ENCODE results near the gene PIK3IP1.

The PIK3IP1 gene

GRCh38 chr22:31305194-31305593 lies 12.9 kb upstream of the PIK3IP1 start:
- DNase-seq = no peak

- no peak for DNase-seq
Measured at GRCh38 chr22:31302537-31302936, 10.2 kb upstream of the PIK3IP1 start.

DNA sequence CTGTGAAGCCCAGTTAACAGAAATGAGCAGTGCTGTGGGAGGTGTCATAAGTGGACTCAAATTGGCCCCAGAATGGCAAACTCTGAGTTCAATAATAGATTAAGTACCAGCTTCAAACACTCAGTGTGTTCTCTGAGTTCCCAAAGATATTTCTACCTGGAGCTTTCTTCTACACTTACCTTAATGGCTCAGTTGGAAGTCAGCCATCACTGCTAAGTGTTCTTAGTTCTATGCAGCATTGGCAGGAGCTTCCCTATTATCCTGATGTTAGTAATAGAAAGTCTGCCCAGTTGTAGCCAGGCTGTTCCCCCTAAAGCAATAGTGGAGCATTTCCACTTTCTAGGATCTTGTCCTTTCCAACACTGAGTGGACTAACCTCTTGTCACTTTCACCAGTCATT lies 9.7 kb upstream of the PIK3IP1 start:
- no peak for DNase-seq

GRCh38 chr22:31300896-31301295 lies 8.6 kb upstream of the PIK3IP1 start:
- DNase-seq = no peak

- DNase-seq = no peak
Measured at GRCh38 chr22:31295831-31296657, 3.8 kb upstream of the PIK3IP1 start.

DNA sequence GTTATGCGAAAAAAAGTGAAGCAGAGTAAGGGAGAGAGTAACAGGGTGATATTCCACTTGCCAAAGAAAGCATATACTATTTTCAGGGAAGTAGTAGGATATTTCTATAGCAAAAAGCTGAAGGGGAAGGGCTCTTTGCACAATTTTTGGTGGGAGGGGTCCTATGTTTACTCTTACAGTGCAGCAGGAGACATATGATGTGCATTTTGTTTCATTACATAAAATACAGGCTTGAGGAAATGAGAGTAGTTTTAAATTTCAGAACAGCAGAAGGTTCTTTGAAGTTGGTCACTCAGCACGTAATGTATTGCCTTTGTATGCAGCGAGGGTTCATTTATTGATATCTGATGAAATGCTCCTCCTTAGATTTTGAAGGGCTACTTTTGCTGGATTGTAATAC lies 3.1 kb upstream of the PIK3IP1 start:
- no peak for DNase-seq

- no peak for DNase-seq
Measured at GRCh38 chr22:31291481-31292235, 630 bp downstream of the PIK3IP1 start.

DNA sequence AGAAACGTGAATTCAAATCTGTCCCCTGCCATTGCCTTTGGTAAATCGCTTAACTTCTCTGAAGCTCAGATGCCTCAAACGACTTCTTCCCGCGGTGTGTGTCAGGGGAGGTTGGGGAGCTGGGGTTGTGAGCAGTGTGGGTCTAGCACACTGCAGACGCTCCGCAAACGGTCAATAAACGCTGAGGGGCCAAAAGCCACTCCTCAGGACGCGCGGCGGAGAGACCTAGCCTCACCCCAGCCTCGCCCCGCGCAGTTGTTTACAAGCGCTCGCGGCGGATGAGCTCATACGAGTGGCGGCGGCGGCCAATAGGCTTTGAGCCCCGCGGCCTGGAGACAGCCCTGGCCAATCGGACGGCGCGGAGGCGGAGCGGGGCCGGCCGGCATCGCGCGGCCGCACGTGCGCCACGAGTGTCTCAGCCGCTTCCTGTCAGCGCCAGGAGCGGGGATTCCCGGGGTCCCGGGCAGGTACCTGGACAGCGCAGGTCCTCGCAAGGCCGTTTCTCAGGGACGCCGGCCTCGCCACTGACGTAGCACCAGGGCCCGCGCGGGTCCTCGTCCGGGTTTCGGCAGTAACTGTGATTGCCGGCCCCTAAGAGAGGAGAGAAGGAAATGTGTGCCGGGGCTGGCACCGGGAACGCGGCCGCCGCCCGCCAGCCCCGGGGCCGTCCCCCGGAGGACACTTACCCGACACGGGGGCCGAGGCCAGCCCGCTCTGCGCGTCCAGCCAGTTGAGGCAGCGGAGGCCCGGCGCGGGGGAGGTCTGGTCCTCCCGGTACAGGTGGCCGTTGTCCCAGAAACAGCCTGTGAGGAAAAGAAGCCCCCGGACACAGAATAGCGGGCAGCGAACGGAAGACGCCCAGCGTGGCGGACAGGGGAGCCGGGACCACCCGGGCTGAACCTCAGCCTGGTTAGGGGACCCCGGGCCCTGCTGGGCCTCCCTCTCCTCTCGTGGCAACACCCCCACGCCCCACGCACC lies 1.5 kb downstream of the PIK3IP1 start:
- peak; percentile 94 for DNase-seq

GRCh38 chr22:31289344-31289743 lies 2.9 kb downstream of the PIK3IP1 start:
- DNase-seq = peak; percentile 33

- no peak for DNase-seq
Measured at GRCh38 chr22:31288496-31289240, 3.6 kb downstream of the PIK3IP1 start.

GRCh38 chr22:31287818-31288495 lies 4.3 kb downstream of the PIK3IP1 start:
- no peak for DNase-seq

DNA sequence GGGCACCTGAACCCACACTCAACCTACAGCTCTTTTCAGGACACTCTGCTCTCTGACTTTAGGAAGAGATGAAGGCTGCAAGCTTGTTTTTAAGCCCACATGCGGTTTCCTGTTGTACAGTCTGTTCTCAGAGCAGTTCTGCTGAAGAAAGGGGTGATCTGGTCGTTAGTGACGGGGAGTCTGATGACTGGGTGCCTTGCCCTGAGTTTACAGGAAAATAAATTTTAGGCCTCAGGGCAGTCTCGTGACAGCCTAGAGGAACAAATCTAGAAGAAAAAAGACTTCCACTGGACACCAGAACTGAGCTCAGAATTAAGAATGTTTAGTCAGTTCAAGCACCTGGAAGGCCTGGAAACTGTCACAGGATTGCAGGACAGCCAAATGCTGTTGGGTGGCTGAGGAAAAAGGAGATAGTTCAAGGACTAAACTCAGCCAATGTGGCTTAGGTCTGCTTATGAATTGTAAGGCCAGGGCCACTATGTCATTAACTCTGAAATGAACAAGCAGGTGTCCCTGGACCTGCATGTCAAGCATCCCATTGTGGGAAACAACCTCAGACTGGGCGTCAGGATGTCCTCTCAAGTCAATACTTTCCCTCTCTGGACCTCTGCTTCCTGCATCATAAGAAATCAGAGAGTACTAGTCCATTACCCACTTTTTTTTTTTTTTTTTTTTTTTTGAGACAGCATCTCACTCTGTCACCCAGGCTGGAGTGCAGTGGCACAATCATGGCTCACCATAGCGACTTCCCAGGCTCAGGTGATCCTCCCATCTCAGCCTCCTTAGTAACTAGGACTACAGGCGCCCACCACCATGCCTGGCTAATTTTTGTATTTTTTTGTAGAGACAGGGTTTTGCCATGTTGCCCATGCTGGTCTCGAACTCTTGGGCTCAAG lies 5.7 kb downstream of the PIK3IP1 start:
- DNase-seq = peak; percentile 57

- DNase-seq = no peak
Measured at GRCh38 chr22:31284281-31285155, 7.8 kb downstream of the PIK3IP1 start.

GRCh38 chr22:31282748-31283468 lies 9.4 kb downstream of the PIK3IP1 start:
- no peak for DNase-seq

DNA sequence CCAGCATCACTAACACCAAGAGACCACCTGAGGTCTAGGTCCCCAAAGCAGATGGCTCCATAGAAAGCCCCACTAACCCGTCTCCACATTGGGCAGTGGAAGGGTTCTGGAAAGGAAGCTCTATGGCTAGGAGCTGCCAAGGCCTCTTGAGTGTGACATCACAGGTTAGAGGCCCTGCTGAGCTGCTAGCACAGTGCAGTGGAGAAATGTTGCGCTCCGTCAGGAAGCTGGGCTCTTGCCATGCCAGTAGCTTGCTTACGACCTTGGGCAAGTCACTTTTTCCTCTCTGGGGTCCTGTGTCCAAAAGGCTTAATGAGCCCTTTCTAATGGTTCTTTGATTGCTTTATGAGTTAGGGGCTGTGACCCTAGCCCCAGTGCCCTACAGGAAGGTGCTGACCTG lies 10.6 kb downstream of the PIK3IP1 start:
- DNase-seq = no peak

DNA sequence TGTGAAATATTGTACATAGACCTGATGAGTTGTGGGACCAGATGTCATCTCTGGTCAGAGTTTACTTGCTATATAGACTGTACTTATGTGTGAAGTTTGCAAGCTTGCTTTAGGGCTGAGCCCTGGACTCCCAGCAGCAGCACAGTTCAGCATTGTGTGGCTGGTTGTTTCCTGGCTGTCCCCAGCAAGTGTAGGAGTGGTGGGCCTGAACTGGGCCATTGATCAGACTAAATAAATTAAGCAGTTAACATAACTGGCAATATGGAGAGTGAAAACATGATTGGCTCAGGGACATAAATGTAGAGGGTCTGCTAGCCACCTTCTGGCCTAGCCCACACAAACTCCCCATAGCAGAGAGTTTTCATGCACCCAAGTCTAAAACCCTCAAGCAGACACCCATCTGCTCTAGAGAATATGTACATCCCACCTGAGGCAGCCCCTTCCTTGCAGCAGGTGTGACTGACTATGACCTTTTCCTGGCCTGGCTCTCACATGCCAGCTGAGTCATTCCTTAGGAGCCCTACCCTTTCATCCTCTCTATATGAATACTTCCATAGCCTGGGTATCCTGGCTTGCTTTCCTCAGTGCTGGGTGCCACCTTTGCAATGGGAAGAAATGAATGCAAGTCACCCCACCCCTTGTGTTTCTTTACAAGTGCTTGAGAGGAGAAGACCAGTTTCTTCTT lies 12.3 kb downstream of the PIK3IP1 start:
- no peak for DNase-seq

DNA sequence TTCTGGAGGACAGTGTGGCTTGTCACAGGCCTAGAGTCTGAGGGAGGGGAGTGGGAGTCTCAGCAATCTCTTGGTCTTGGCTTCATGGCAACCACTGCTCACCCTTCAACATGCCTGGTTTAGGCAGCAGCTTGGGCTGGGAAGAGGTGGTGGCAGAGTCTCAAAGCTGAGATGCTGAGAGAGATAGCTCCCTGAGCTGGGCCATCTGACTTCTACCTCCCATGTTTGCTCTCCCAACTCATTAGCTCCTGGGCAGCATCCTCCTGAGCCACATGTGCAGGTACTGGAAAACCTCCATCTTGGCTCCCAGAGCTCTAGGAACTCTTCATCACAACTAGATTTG lies 13.0 kb downstream of the PIK3IP1 start:
- no peak for DNase-seq

GRCh38 chr22:31278626-31279326 lies 13.5 kb downstream of the PIK3IP1 start:
- DNase-seq = peak; percentile 50
